ENCODE data around the gene DNAJB13.

The DNAJB13 gene

GRCh38 chr11:74001822-74002286, 51.0 kb downstream of the DNAJB13 start:
- Histone ChIP-seq H3K9me3 (ENCODE audit: control insufficient read depth, insufficient read depth, low read length) (no peaks in the 10 kb centered on the region), H3K79me2 (ENCODE audit: control insufficient read depth, low read length) (no peaks in the 10 kb centered on the region), H3K4me3 (ENCODE audit: low read length) (no peak overlapping the region), H4K20me1 (ENCODE audit: control insufficient read depth, insufficient read depth, low read depth, low read length) (no peaks in the 10 kb centered on the region), H3K4me2 (ENCODE audit: low read length) (no peak overlapping the region), H3K36me3 (ENCODE audit: control insufficient read depth, low read length) (no peaks in the 10 kb centered on the region; the same call in 1 of the 2 replicates), H3K27me3 (ENCODE audit: control insufficient read depth, low read length) (no peaks in the 10 kb centered on the region), H3K9me2 (replicated peaks; ENCODE audit: control insufficient read depth, low read length) (no peaks in the 10 kb centered on the region), H3K4me1 (ENCODE audit: control insufficient read depth, low read length) (peaks cover 51% of the 10 kb centered on the region), H3K27ac (ENCODE audit: low read depth, low read length) (no peak overlapping the region), H3F3A (ENCODE audit: control insufficient read depth, insufficient read depth) (peaks cover 14% of the 10 kb centered on the region)
- TF ChIP-seq EZH2phosphoT487 (IDR thresholded peaks at IDR 0.05; ENCODE audit: borderline replicate concordance, low read length) (no peak), CTCF (IDR thresholded peaks at IDR 0.05; ENCODE audit: low read depth, low read length, poor library complexity, severe bottlenecking) (no peak)

DNA sequence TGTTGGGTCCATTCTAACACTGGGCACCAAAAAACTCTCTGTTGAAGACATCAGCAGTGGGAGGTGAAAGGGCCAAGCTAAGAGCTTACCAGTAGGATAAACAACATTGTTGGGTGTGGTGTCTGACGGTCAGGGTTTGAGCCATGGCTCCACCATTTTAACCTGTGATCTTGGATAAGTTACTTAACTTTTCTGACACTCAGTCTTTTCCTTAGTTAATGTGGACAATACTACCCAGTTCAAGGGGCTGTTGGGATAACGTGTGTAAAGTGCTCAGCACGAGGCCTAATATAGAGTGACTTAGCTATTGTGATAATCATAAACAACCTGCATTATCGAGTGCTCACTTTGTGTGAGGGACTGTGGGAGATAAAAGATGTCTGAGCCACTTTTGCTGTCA, 52.0 kb downstream of the DNAJB13 start:
- Histone ChIP-seq H3F3A (ENCODE audit: control insufficient read depth, insufficient read depth) (peaks cover 4% of the 10 kb centered on the region), H3K27ac (ENCODE audit: low read depth, low read length) (no peak overlapping the region), H3K4me3 (ENCODE audit: low read length) (no peak overlapping the region), H3K4me2 (ENCODE audit: low read length) (no peak overlapping the region), H3K27me3 (ENCODE audit: control insufficient read depth, low read length) (no peaks in the 10 kb centered on the region), H3K79me2 (ENCODE audit: control insufficient read depth, low read length) (no peaks in the 10 kb centered on the region), H3K36me3 (ENCODE audit: control insufficient read depth, low read length) (no peaks in the 10 kb centered on the region; the same call in 1 of the 2 replicates), H3K4me1 (ENCODE audit: control insufficient read depth, low read length) (peaks cover 41% of the 10 kb centered on the region), H3K9me2 (replicated peaks; ENCODE audit: control insufficient read depth, low read length) (no peaks in the 10 kb centered on the region), H3K9me3 (ENCODE audit: control insufficient read depth, insufficient read depth, low read length) (no peaks in the 10 kb centered on the region), H4K20me1 (ENCODE audit: control insufficient read depth, insufficient read depth, low read depth, low read length) (no peaks in the 10 kb centered on the region)
- TF ChIP-seq EZH2phosphoT487 (IDR thresholded peaks at IDR 0.05; ENCODE audit: borderline replicate concordance, low read length): no peak
- no peak for TF ChIP-seq CTCF (IDR thresholded peaks at IDR 0.05; ENCODE audit: low read depth, low read length, poor library complexity, severe bottlenecking)

DNA sequence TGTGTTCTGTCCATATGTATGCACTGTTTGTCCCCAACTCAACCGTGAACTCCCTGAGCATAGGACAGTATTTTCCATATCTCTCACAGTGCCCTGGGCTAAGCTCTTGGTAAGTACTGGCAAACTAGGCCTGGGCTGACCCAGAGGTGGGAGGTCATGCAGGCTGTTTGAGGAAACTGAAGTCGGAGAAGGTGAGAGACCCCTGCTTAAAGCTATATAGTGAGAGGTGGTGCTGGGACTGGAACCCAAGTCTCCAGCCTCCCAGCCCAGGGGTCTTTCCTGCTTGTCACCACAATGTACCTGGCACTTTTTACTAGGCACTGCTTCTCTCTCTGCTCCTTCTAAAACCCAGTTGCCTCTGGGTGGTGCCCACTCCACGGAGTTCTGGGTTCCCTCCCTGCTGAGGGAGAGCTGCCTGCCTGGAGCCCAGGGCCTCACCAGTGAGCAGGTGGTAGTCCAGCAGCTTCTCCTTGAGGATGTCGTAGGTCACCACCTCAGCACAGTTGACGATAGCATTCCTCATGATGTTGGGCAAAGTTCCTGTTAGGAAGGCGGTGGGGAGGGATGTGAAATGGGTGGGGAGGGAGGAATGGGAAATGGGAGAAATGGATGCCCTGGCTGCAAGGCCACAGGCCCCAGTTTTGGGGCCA, 53.3 kb downstream of the DNAJB13 start:
- Histone ChIP-seq H3K27me3 (ENCODE audit: control insufficient read depth, low read length) (no peaks in the 10 kb centered on the region), H3K27ac (ENCODE audit: low read depth, low read length) (no peak overlapping the region), H3K36me3 (ENCODE audit: control insufficient read depth, low read length) (no peaks in the 10 kb centered on the region; the same call in 1 of the 2 replicates), H4K20me1 (ENCODE audit: control insufficient read depth, insufficient read depth, low read depth, low read length) (no peaks in the 10 kb centered on the region), H3K79me2 (ENCODE audit: control insufficient read depth, low read length) (no peaks in the 10 kb centered on the region), H3K9me3 (ENCODE audit: control insufficient read depth, insufficient read depth, low read length) (no peaks in the 10 kb centered on the region), H3K4me1 (ENCODE audit: control insufficient read depth, low read length) (peaks cover 38% of the 10 kb centered on the region), H3K4me3 (ENCODE audit: low read length) (no peak overlapping the region), H3K4me2 (ENCODE audit: low read length) (no peak overlapping the region), H3K9me2 (replicated peaks; ENCODE audit: control insufficient read depth, low read length) (no peaks in the 10 kb centered on the region), H3F3A (ENCODE audit: control insufficient read depth, insufficient read depth) (no peaks in the 10 kb centered on the region)
- no peak for TF ChIP-seq CTCF (IDR thresholded peaks at IDR 0.05; ENCODE audit: low read depth, low read length, poor library complexity, severe bottlenecking)
- TF ChIP-seq EZH2phosphoT487 (IDR thresholded peaks at IDR 0.05; ENCODE audit: borderline replicate concordance, low read length): no peak

All from DOHH2 (cell line).